Measurements from ENCODE around the gene VENTX.
A peak's percentile ranks its signal among the peaks of the same experiment; 100 is the strongest.

- TF ChIP-seq, protein P1, sequence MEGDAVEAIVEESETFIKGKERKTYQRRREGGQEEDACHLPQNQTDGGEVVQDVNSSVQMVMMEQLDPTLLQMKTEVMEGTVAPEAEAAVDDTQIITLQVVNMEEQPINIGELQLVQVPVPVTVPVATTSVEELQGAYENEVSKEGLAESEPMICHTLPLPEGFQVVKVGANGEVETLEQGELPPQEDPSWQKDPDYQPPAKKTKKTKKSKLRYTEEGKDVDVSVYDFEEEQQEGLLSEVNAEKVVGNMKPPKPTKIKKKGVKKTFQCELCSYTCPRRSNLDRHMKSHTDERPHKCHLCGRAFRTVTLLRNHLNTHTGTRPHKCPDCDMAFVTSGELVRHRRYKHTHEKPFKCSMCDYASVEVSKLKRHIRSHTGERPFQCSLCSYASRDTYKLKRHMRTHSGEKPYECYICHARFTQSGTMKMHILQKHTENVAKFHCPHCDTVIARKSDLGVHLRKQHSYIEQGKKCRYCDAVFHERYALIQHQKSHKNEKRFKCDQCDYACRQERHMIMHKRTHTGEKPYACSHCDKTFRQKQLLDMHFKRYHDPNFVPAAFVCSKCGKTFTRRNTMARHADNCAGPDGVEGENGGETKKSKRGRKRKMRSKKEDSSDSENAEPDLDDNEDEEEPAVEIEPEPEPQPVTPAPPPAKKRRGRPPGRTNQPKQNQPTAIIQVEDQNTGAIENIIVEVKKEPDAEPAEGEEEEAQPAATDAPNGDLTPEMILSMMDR (IDR thresholded peaks at IDR 0.05) = no peak
- TF ChIP-seq POLR2A (IDR thresholded peaks at IDR 0.05) = peak in 1 of 3 donors; percentile 13
Observed at GRCh38 chr10:133258066-133258817, 20.6 kb downstream of the VENTX start.

Data from body of pancreas (tissue), 4 donors.